T-helper 1 cell (primary cell): Measurements from ENCODE around the gene MBOAT1.

ENCODE experiments used
- DNase-seq, 5 donors: peaks; one replicate each; pipeline ENCODE4 v3.0.0-alpha.2; 2012 to 2020

The MBOAT1 gene

DNA sequence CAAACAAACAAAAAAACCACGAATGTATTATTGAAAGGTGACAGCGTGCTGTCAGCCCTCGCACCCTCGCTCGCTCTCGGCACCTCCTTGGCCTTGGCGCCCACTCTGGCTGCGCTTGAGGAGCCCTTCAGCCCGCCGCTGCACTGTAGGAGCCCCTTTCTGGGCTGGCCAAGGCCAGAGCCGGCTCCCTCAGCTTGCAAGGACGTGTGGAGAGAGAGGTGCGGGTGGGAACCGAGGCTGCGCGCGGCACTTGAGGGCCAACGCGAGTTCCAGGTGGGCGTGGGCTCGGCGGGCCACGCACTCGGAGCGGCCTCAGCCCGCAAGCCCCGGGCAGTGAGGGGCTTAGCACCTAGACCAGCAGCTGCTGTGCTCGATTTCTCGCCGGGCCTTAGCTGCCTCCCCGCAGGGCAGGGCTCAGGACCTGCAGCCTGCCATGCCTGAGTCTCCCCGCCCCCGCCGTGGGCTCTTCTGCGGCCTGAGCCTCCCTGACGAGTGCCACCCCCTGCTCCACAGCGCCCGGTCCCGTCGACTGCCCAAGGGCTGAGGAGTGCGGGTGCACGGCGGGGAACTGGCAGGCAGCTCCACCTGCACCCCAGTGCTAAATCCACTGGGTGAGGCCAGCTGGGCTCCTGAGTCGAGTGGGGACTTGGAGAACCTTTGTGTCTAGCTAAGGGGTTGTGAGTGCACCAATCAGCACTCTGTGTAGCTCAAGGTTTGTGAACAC lies 20.9 kb upstream of the MBOAT1 start:
- DNase-seq: no peak

DNA sequence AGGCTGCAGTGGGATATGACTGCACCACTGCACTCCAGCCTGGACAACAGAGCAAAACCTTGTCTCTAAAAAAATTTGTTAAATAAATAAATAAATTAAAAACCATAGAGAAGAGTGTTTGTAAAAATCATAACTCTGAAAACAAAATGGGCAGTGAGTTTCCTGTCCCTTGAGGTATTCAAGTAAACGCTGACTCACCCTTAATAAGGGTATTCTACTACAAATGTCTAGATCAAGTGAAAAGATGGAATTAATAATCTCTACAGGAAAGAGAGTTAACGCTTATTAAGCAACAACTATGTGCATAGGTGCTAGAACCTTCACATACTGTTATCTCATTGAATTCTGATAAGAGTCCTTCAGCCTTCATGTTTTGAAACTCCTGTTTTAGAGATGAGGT lies 19.9 kb upstream of the MBOAT1 start:
- DNase-seq: no peak

DNA sequence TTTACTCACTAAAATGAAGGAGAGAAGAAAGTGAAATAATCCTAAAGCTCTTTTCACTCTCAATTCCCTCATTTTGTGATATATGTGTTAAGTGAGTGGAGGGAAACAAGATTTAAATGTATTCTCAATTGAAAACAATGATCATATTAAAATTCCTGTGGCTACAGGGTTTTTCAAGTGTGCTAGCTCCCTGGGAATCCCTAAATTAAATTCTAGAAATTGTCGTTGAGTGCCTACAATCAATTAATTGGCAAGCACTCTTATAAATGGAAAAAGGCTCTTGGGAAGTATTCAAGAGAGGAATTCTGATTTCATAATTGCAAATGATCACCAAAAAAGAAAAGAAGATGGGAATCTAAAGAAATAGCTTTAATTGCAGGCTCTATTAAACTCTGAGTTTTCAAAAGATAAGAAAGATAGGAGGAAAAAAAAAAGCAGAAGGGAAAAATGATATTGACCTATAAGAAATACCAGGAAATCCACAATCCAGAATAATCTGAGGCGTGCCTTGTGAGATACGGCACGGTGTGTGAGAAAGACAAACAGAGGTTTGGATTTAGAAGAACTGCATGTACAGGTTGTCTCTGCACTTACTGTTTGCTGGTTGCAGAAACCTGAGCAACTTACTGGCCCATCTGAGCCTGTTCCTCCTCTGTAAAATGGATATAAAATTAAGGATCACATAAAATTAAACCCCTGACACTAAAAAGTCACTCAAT lies 18.3 kb upstream of the MBOAT1 start:
- no peak for DNase-seq

DNA sequence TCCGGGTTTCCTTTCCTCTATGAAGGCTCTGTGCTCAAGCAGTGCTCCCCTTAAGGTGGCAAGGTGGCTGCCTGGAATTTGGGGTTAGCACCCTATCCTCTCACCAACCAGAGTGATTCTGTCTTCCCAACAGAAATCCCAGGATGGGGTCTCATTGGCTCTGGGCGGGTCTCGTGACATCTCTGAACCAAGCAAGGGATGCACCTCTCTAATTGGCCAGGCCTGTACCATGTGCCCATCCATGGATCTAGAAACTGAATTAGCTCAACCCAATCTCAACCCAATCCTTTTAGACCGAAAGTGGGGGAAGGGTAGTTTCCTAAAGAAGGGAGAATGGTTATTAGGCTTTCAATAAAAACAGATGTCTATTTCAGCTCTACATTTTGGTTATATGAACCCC lies 17.6 kb upstream of the MBOAT1 start:
- DNase-seq: no peak

DNA sequence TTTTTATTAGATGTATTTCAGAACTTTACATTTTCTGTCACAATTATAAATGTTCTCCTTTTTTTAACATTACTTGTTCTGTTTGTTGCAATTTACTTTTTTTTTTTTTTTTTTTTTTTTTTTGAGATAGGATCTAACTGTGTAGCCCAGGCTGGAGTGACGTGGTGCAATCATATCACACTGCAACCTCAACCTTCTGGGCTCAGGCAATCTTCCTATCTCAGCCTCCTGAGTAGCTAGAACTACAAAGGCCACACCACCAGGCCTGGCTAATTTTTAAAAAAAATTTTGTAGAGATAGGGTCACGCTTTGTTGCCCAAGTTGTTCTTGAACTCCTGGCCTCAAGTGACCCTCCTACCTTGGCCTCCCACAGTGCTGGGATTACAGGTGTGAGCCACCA lies 15.1 kb upstream of the MBOAT1 start:
- DNase-seq: no peak

DNA sequence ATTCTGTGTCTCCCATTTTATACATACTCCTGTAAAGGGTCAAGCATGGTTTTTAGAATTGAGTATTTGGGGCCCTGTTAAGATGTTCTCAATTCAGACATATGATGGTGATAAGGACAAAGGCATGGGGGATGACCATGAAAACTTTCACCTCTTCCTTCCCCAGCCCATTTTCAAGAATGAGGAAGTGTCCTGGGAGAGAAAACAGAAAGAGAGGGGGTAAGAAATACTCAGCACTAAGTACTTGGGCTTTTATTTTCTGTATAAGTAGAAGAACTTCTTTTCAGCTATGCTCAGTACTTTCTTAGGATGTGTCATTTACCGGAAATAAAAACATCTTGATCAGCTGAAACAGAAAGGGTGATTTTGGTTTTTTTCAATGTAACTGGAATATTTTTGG lies 10.9 kb upstream of the MBOAT1 start:
- no peak for DNase-seq

DNA sequence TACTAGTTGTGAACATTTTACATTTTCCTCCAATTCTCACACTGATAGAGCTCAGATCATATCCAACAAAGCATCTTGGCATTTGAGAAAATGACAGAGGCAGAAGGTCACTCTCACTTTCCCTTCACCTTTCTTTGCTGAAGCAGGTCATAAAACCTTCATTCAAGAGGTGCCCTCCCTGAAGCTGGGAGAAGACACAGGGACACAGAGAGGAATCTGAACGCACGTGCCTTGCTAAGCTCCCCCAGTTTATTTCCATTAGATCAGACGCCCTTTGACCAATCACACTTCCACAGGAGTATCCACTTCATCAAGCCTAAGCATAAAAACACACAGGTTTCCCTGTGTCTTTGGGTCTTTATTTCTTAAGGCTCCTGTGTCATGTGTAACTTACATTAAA lies 9.2 kb upstream of the MBOAT1 start:
- no peak for DNase-seq

DNA sequence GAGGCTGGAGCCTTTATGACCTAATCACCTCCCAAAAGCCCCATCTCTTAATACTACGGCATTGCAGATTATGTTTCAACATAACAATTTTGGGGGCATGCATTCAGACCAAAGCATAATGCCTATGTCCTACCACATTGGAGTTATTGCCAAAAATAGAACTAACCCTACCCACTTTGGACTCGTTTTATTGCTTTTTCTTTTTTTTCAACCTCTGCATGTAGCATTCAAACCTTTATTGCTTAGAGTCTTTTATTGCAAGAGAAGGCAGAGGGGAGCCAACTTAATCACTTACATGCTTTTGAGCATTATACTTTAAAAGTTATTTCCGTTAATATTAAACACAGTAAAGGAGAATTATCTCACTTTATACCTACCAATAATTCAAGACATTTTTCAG lies 8.1 kb upstream of the MBOAT1 start:
- DNase-seq: no peak

DNA sequence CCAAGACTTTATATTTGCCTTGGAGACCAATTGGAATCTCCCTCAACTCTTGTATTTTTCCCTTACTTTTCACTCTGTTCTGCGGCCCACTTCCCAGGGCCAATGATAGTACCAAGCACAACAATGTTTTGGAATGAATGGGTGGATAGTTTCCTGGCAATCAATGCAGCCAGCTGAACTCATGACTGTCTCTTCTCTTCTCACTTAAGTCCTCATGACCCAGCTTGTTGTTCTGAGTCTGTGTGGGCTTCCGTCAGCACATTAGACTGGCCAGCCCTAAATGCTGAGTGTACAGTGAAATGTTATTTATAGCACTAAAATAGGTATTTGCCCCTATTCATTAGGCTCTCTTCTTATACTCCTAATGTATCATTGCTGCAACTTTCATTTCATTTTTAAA lies 5.6 kb upstream of the MBOAT1 start:
- DNase-seq: no peak

DNA sequence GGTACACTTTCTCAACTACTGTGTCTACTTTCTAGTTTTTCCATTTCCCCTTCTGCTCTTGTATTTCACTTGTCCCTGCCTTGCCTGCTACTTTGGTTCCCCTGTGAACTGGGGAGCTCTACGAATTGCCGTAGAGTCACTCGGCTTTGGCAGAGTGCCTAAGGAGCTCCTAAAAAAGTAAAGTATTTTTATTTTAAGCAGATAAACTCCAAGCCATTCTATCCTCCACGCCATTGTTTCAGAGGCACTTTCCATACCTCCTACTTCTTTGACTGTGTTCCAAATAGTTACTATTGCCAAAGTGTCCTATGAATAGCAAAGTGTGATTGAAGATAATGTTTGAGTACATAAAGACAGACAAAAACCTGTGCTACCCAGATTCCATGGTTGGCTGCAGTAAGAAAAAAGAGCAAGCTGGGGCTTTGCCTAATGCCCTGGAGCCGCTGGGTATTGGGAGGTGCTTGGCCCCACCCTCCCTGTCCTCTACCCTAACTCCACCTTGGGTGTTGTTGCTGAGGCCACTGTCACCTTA lies 5.1 kb upstream of the MBOAT1 start:
- no peak for DNase-seq

DNA sequence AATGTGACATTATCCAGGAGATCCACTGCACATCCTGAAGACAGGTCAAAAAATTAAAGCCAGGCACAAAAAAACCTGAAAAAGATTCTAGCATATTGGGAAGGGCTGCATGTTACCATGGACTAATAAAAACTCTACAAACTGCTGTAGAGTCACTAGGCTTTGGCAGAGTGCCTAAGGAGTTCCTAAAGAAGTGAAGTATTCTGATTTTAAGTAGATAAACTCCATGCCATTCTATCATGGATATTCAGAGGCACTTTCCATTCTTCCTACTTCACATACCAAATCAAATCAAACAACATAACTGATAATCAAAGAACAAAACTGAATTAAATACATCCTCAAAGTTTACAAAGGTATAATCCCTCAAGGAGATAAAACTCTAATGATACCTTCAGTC lies 3.0 kb upstream of the MBOAT1 start:
- DNase-seq: no peak

DNA sequence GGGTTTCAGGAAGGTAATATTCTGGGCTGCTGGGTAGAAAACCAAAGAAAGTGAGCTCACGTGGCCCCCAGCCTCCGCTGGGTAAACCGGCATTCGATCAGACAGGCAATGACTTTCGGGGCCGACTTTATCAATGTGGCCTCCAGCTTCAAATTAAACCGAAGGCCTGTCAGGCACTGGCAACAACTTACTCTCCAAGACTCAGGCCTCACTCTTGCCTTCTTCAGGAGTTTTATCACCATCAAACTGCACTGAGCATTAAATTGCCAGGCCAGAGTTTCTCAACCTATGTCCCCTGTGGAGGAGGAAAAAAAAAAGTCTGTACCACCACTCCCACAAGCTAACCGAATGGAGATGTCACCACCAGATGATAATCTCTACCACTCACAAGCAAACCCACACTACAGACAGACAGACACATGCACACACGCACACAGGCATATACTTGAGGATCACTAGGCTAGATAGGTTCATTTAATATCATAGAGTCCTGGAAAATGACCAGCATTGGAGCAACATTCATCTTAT lies 1.1 kb upstream of the MBOAT1 start:
- peak in 1 of 5 donors; percentile 22 for DNase-seq

DNA sequence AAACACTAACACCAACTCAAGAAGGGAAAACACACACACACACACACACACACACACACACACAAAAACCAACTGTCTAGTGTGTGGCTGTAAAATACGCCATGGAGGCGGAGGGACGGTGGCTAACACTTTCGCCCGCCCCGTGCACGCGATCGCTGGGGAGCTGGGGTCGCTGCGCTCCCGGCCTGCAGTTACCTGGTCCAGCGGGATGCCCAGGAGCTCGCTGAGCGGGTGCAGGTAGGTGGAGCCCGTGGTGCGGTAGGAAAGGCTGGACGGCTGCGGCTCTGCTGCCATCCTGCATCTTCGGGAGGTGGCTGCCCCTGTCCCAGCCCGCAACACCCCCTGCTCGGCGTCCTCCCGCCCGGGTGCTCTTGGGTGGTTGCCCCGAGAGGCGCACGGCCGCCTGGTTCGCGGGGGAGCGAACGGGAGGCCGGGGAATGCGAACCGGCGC lies 303 bp downstream of the MBOAT1 start:
- peak in 4 of 5 donors; percentile 15 to 57 (median 25) for DNase-seq

DNA sequence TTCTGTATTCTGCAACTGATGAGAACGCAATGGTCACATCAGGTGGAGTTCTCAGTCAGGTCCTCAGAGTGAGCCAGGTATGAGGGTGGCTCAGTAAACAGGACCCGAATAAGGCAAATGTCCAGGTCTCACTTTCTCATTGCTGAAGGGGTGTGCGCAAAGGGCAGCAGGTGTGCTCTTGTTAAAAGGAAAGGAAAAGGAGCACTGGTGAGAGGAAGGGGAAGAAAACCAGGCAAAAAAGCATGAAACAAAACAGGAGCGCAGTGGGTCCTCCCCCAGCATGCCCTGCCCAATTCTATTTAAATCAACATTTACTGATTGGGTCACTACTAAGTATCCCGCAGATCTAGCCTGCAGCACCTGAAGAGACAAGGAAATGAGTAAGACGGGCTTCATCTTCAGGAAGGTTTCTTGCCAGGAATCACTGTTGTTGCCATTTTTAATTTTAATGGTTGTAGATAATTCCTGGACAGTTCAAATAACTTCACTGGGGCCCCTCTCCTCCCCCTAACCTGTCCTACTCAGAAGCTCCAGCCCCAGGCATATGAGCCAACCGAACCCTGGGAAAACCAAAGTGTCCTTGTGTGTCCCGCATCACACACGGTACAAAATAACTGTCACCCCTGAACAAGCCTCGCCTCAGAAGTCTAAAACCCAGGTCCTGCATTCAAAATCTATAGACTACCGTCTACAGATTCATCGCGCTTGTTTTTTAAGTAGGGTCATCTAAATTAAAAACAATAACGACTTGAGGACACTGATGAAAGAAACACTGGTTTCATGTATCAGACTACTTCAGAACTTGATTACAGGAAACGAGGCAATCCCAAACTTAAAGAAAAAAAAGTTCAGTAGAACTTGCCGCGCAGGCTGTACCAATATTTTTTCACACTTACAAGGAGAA lies 980 bp downstream of the MBOAT1 start:
- DNase-seq: no peak

DNA sequence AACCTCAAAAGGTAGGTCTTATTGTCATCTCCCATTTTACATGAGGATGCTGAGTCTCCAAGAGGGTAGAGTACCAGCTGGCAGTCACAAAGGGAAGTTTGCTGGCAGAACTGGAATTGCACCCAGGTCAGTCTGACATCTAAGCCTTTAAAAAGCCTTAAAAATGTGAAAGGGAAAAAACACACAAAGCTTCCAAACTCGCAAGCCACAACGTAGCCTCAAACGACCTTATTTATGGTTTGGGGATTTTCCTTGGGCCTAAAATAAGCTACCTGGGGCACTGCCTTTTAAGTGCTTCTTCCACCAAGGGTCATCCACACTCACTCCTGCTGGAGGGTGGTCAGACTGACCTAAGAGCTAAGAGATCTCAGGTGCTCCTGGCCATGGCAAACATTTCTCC lies 2.1 kb downstream of the MBOAT1 start:
- DNase-seq: no peak

DNA sequence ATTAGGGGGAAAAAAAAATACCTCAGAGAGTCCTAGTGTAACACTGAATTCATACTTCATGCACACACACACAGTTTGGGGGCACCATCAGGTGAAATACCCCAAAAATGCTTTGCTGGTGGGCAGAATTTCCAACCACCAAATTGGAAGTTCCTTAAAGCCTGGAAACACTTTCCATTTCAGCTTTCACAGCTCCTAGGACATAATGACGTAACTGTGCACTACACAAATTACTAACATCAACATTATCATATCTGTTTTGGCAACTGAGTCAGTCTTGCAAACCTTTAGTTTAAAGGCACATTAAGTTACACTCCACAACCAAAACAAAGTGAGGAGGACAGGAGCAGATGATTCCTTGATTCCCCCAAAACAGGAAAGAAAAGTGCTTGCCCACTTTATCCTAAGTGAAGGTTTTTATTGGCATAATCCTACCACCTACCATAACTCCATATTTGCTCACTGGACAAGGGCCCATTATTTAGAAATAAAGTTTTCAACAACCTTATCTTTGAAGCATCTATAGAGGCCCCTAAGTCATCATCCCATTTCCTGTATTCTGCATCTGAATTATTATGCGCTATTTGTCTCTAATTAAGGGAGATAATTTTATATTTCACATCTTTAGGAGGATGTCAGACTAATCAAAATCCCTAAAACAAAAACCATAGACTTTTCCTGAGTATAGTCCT lies 3.4 kb downstream of the MBOAT1 start:
- DNase-seq: peak in 1 of 5 donors; percentile 20

DNA sequence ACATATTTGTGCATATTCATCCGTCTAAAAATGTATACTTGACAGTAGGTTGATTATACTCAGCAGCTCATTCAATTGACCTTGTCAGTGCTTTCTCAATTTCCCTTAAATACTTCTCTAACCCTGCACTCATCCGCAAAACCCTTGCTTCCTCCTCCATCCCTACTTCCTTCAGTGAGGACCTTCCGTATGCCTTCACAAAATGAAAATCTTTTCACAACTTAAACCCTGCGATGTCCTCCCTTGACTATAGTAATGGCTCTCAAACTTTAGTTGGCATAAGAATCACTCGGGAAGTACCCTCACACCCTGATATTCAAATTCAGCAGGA lies 5.2 kb downstream of the MBOAT1 start:
- no peak for DNase-seq

DNA sequence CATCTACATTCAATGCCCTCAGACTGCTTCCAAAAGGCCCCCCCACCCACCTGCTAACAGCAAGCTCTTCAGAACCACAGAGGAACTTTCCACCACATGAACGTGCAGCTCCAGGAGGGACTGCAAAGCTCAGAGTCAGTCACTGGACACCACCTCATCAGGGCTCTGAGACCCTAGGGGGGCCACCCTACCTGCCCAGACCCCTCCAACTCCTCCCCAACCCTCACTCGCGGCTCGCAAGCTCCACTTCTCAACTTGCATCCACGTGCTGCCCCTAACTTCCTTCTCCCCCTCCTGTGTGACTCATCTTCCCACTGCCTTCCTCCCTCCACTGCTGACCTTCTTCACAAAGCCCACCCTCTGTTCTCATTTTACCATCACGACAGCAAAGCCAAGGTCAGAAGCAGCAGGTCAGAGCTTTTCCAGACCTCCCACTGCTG lies 6.5 kb downstream of the MBOAT1 start:
- DNase-seq: no peak

DNA sequence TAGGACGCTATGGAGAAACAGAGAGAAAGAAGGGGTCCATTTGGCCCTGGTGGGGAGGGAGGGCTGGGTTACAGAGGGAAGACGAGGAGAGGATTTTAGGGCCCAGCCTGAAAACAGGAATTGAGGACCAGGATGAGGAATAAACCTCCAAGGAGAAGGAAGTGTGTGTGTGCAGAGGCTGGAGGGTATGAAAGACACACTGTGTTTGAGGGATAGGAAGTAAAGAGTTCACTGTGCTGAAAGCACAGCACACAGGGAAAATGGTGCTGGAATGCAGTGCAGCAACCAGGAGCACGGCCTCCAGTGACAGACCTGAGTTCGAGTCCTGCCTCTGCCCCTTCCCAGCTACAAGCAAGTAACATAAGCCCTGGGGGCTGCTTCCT lies 7.8 kb downstream of the MBOAT1 start:
- no peak for DNase-seq

DNA sequence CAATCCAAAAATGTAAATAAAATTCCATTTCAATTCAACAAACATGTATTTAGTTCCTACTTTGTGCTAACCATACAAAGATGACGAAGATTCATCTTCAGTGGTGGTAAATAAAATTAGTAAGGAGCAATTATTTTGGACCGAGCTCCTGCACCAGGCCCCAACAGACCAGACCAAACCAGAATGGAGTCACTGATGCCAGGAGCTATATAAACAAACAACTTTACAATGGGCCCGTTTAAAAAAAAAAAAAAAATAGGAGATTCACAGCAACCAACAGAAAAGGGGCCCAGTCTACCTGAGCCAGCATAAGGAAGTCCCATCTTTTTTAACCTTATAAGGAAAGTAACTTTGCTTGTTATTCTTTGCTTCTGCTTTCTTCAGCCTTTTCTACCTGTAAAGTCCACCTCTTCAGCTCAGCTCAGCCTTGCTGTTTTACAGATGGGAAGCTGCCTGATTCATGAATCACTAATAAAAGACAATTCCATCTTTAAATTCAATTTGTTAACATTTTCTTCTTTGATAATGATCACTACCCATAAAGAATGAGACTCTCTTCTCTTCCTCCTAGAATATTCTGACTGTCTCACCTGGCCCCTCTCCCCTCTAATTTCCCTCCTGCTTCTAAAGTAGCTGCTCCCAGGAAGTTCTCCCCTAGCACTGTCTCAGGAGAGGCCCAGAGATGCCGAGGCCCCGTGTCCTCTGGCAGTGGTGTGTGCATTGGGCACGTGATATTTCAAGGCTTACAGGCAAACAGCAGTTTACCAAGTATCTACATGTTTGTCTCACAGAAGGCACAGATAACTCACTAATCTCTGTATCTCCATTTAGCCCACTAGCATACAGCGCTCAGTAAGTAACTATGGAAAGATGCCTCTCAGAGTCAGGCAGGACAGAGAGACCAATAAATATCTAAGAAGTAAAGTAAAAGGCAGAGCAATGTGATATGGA lies 8.4 kb downstream of the MBOAT1 start:
- DNase-seq: no peak

DNA sequence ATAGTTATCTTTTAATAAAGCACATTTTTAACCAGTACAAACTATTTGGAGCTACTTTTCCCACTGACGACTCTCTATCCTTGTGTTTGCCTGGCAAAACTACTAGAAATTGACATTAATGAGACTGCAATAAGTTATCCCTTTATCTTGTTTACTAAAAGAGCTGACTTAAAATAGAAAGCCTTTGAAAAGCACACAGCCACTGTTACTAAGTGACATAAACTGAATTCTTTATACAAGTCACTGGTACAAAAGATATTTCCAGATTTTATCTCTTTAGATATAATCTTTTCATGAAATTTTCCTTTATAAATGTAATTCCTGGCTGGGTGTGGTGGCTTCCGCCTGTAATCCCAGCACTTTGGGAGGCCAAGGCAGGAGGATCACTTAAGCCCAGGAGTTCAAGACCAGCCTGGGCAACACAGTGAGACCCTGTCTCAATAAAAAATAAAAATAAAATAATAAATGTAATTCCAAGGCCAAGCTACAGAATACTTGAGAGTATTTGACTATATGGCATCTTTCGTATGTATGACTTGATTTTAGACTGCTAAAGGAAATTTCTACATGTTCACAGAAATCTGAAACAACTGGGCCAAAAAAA lies 9.5 kb downstream of the MBOAT1 start:
- no peak for DNase-seq
